Tibial artery (tissue), 4 donors: ENCODE measurements around the gene CYP27C1.

Experiments used
- DNase-seq, 2 donors: peaks; one replicate each; pipeline ENCODE4 v3.0.0-alpha.2; 2019
- H3K27ac ChIP-seq, 2 donors: fragments of 200-600 bp; sonication (generic) in 1 of 2; 1 replicate in 1 of 2; 2 replicates in 1 of 2; pipeline ENCODE4 v1.5.1; 2018 to 2019; ENCODE audit warnings: mild to moderate bottlenecking in 1 of 2
- H3K27me3 ChIP-seq, 2 donors: fragments of 200-600 bp; sonication (generic) in 1 of 2; one replicate each; pipeline versions ENCODE4 v1.5.1 to v1.6.0; 2016 to 2019
- H3K36me3 ChIP-seq, 3 donors: fragments of 200-600 bp; sonication (generic) in 2 of 3; one replicate each; pipeline ENCODE4 v1.5.1; 2016 to 2019; ENCODE audit warnings: mild to moderate bottlenecking in 2 of 3
- H3K4me1 ChIP-seq, 4 donors: fragments of 200-600 bp; sonication (generic) in 2 of 4; 1 replicate in 3 of 4; 2 replicates in 1 of 4; pipeline ENCODE4 v1.5.1; 2016 to 2019
- H3K4me3 ChIP-seq, 2 donors: fragments of 200-600 bp; sonication (generic) in 1 of 2; 1 replicate in 1 of 2; 2 replicates in 1 of 2; pipeline ENCODE4 v1.5.1; 2018 to 2019; ENCODE audit warnings: mild to moderate bottlenecking in 2 of 2
- H3K9me3 ChIP-seq, 3 donors: fragments of 200-600 bp; sonication (generic) in 1 of 3; one replicate each; pipeline ENCODE4 v1.5.1; 2016 to 2019
- intact Hi-C: fragments of 100-400 bp; cut with DNase I; formaldehyde crosslinking; loops from one replicate; pipeline ENCODE4 v1.15.0; 2023; ENCODE audit warnings: low total_unique reads
- TF ChIP-seq, protein P1 (sequence below), 2 experiments: fragments of 200-600 bp in 1 of 2; fragments of 450-650 bp in 1 of 2; IDR thresholded peaks; one replicate each; pipeline ENCODE4 v1.5.1; 2017 to 2019; ENCODE audit warnings: antibody characterized with exemption in 2 of 2, mild to moderate bottlenecking in 1 of 2, moderate library complexity in 1 of 2

Gene CYP27C1

DNA sequence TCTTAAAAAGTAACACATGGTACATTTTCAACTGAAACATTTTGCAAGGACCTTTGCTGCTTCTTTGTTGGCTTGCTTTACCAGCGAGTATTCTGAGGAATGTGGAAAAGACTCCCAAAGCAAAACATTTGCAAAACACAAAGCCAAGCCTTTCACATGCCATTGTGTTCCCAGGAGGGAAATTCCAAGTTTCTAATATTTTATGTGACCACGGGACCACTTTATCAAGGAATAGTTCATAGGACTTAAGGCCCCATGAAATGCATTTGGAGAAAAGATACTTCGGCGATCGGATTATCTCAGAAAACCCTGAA lies 26.2 kb downstream of the CYP27C1 start:
- no peaks in the 10 kb centered on the region for H3K9me3 ChIP-seq
- H3K36me3 ChIP-seq = no peaks in the 10 kb centered on the region
- intact Hi-C loops = no loop called here
- DNase-seq = no peak
- TF ChIP-seq, protein P1, sequence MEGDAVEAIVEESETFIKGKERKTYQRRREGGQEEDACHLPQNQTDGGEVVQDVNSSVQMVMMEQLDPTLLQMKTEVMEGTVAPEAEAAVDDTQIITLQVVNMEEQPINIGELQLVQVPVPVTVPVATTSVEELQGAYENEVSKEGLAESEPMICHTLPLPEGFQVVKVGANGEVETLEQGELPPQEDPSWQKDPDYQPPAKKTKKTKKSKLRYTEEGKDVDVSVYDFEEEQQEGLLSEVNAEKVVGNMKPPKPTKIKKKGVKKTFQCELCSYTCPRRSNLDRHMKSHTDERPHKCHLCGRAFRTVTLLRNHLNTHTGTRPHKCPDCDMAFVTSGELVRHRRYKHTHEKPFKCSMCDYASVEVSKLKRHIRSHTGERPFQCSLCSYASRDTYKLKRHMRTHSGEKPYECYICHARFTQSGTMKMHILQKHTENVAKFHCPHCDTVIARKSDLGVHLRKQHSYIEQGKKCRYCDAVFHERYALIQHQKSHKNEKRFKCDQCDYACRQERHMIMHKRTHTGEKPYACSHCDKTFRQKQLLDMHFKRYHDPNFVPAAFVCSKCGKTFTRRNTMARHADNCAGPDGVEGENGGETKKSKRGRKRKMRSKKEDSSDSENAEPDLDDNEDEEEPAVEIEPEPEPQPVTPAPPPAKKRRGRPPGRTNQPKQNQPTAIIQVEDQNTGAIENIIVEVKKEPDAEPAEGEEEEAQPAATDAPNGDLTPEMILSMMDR (IDR thresholded peaks at IDR 0.05) = no peak
- H3K4me1 ChIP-seq = peaks cover 0 to 29% (median 18%) of the 10 kb centered on the region in 4 donors
- peak overlapping the region; percentile 26 to 36 for H3K27ac ChIP-seq
- H3K27me3 ChIP-seq = no peaks in the 10 kb centered on the region
- peak overlapping the region in 1 of 2 donors; percentile 25 for H3K4me3 ChIP-seq

DNA sequence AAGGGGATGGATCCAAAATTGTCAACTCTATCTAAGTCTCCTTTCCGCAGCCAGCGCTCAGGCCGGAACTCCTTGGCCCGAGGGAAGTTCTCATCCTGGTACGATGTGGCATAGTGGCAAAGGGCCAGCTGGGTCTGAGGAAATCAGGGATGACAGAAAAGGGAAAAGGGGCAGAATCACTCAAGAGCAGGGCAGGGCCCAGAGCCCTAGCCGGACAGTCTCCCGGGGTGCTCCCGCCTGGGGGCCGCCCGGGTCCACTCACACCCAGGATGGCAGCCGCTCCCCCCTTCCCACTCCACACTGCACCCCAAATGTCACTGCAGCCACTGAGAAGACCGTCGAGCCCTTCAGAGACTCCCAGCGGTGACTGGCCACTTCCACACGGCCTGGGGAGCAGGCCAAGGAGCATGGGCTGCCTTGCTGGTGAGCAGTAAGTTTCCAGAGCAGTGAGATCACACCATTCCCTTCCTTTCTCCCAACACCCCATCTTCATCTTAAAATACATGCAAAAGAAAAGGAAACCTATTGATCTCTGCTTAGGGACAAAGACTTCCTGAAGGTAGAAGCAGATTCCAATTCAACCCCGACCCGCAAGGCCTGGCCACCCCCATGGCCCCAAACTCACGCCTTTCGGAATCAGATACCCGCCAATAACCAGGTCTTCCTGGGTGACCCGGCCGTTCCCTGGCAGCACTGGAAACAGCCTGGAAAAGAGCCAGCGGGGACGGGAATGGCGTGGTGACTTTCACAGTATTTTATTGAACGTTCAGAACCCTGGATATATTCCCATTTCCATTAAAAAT lies 26.7 kb downstream of the CYP27C1 start:
- no peak for DNase-seq
- no peaks in the 10 kb centered on the region for H3K36me3 ChIP-seq
- no peaks in the 10 kb centered on the region for H3K9me3 ChIP-seq
- TF ChIP-seq, protein P1 (IDR thresholded peaks at IDR 0.05) = no peak
- H3K27me3 ChIP-seq = no peaks in the 10 kb centered on the region
- peak overlapping the region; percentile 26 to 36 for H3K27ac ChIP-seq
- peak overlapping the region in 1 of 2 donors; percentile 25 for H3K4me3 ChIP-seq
- intact Hi-C loops = no loop called here
- peaks cover 0 to 29% (median 18%) of the 10 kb centered on the region in 4 donors for H3K4me1 ChIP-seq

DNA sequence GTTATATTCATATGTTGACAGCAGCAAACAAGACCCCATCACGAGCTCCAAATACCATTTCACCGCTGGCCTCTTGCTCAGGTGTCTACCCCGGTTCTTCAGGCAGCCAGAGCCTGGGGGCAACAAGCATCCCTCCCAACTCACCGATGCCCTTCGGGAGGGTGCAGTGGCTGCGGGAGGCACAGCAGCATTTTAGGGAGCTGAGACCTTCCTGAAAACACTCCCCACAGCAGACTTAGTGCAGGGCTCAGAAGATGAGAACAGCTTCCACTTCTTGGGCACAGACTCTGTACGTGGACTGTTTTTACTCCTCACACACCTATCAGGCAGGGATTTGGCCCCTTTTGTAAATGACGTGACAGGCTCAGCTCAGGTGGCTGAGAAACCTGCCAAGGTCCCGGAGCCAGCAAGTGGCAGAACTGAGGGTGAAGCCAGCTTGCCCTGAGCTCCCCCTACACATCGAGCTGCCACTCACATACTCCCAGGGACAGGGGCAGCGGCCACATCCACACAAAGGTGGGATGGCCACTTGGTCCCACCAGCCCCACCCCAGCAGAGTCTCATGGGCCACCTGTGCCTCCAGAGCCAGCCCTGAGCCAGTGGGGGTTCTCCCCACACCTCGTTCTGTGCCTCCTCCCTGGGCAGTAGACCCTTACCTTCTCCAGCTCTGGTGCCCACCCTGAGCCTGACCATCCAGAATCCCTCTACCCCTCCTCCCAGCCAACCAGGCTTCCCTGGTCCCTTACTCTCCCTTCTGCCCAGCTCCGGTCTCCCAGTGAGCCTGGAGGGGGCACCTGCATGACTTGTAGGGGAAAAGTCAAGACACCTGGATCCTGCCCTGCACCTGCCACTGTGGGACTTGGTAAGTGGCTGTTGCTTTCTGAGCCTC lies 28.5 kb downstream of the CYP27C1 start:
- DNase-seq = no peak
- no peaks in the 10 kb centered on the region for H3K27me3 ChIP-seq
- no peaks in the 10 kb centered on the region for H3K9me3 ChIP-seq
- no peaks in the 10 kb centered on the region for H3K36me3 ChIP-seq
- intact Hi-C loops = no loop called here
- TF ChIP-seq, protein P1 (IDR thresholded peaks at IDR 0.05) = no peak
- H3K4me3 ChIP-seq = no peak overlapping the region
- no peak overlapping the region for H3K27ac ChIP-seq
- peaks cover 0 to 29% (median 18%) of the 10 kb centered on the region in 4 donors for H3K4me1 ChIP-seq

DNA sequence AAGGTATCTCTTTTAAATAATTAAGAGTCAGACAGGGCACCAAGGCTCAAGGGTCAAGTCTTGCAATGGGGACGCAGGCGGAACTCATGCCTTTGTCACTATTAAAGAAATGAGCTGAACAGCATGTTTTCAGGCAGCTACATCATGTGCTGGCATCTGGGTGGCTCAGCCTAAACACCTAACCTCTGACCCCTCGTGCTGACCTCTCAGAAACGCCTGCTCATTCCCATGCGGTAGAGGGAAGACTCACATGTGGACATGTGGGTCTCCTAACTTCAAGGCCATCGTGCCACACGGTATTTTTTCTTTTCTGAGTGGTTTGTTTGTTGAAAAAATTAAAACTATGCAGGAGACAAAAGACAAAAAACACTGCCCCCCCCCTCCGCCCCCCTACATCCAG lies 31.3 kb downstream of the CYP27C1 start:
- Histone ChIP-seq H3K9me3 (no peaks in the 10 kb centered on the region), H3K4me3 (no peak overlapping the region), H3K27me3 (no peaks in the 10 kb centered on the region), H3K4me1 (peaks cover 0 to 15% (median 11%) of the 10 kb centered on the region in 4 donors), H3K27ac (no peak overlapping the region), H3K36me3 (no peaks in the 10 kb centered on the region)
- intact Hi-C loops = no loop called here
- DNase-seq = no peak
- TF ChIP-seq, protein P1 (IDR thresholded peaks at IDR 0.05) = no peak

DNA sequence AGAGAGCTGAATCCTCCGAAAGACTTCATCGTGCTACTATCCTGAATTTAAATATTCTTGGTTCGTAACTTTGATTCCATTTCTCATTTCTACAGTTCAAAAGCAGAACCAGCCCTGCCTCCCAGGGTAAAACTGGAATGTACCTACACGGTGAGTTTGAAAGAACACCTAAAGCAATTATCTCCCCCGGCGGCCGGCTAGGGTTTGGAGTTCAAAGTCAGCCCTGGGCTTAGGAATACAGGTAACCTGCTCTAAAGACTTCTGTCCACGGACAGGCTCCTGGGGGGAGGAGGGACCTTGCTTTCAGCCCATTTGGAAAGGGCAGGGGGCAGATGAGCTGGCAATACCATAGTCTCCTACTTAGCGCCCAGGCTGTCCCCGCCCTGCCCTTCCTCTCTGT lies 32.3 kb downstream of the CYP27C1 start:
- H3K4me1 ChIP-seq = peaks cover 0 to 6% (median 1%) of the 10 kb centered on the region in 4 donors
- intact Hi-C loops = no loop called here
- DNase-seq = no peak
- H3K36me3 ChIP-seq = no peaks in the 10 kb centered on the region
- no peak overlapping the region for H3K27ac ChIP-seq
- no peak overlapping the region for H3K4me3 ChIP-seq
- TF ChIP-seq, protein P1 (IDR thresholded peaks at IDR 0.05) = no peak
- H3K9me3 ChIP-seq = no peaks in the 10 kb centered on the region
- H3K27me3 ChIP-seq = no peaks in the 10 kb centered on the region
